Mononuclear cell (primary cell): ENCODE data around the gene HTRA3. TPM values are rescaled to one million over a fixed set of nuclear protein-coding genes. Genes with fewer than 3 reads are reported as not detected.

Experiments
- H3K27me3 ChIP-seq: 2 replicates; pipeline ENCODE4 v1.6.0; 2011; ENCODE audit warnings: low read length, control low read depth; ENCODE audit not compliant: insufficient read depth
- H3K4me1 ChIP-seq: 2 replicates; pipeline ENCODE4 v1.5.1; 2011; ENCODE audit warnings: mild to moderate bottlenecking, low read length, control low read depth; ENCODE audit not compliant: insufficient read depth
- H3K4me3 ChIP-seq: 2 replicates; pipeline ENCODE4 v1.5.1; 2011; ENCODE audit warnings: mild to moderate bottlenecking, low read length, moderate library complexity
- H3K9me3 ChIP-seq: 2 replicates; pipeline ENCODE4 v1.5.1; 2011; ENCODE audit warnings: low read depth, mild to moderate bottlenecking, control low read depth, low read length
- total RNA-seq: library from RNA; depleted of rRNA; stranded (reverse); fragments of >200 nt; gene quantifications from one replicate; pipeline ENCODE4 v1.2.3, GENCODE V29; 2012

Gene HTRA3
- total RNA-seq, 1 donor, result not detected

DNA sequence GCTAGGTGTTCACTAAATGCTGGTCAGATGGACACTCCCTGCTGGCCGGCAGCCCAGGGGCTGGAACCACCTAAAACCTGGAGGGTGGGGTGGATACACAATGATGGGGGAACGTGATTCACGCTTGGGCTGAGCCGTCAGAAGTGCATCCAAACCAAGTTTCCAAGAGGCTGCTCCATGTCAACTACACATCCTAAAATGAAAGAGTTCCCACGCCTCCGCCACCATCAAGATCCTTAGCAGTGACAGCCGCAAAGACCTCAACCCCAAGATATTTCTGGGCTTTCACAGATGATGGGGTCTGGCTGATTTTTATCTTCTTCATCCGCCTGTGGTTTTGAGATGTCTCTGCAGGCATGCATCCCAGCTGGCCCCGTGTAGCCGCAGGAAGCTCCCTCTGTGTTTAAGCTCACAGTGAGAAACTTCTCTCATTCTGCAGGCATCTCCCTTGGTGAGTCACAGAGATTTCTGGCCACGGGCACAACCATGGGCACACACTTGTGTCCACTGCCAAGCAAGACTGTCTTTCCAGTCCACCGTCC lies 84.4 kb downstream of the HTRA3 start:
- H3K4me1 ChIP-seq, result no peaks in the 10 kb centered on the region
- H3K4me3 ChIP-seq, result no peak overlapping the region
- no peaks in the 10 kb centered on the region for H3K27me3 ChIP-seq

DNA sequence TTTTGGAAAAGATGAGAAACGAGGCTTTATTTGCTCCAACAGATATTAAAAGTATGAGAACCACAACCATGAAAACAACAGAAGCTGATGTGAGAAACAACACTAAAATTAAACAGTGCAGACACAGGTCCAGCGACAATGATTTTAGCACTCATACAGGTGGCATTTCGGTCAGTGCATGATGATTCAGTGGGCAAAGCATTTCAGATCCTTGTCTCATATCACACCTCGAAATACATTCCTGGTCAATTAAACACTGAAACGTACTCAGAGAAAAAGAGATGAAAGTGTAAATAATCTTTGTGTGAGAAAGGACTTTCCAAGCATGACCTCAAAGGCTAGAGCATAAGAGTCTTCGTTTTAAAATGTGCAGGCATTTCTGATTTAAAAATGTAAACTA lies 85.8 kb downstream of the HTRA3 start:
- H3K9me3 ChIP-seq, result no peaks in the 10 kb centered on the region
- H3K4me1 ChIP-seq, result no peaks in the 10 kb centered on the region
- H3K4me3 ChIP-seq, result no peak overlapping the region
- no peaks in the 10 kb centered on the region for H3K27me3 ChIP-seq

More for the DNA sequence above, 84.4 kb downstream of the HTRA3 start:
- no peaks in the 10 kb centered on the region for H3K9me3 ChIP-seq

DNA sequence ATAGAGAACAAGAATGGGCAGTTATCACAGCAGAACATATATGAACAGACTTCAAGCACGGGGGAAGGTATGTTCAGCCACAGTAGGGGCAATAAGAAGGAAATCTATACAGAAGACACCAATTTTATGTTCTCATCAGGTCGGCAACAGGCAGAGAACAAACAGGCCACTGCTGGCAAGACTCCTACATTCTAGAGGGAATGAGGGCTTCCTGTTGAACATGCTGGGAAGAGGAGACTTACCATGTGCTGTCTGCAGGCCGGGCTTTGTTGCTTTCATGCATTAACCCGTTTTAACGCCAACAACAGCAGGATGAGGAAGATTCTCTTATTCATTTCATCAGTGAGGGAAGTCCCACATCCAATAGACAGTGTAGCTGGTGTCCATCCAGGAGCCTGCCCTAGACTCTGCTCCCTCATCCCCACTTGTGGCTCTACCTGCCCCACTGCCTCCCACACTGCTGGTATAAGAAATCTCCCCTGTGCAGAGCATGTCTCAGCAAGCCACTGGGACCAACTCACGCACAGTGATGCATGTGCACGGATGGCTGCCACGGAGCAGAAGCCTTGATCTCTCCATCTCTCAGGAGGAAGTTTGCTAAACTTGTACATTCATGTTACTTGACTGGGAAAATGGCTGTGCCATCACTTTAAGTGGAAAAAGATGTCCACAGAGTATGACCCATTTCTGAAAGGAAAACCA lies 86.5 kb downstream of the HTRA3 start:
- Histone ChIP-seq H3K4me1 (no peaks in the 10 kb centered on the region), H3K27me3 (no peaks in the 10 kb centered on the region), H3K4me3 (no peak overlapping the region), H3K9me3 (no peaks in the 10 kb centered on the region)

Other genes starting within 250 kb of the HTRA3 start
- gene ABLIM2, start 110.9 kb upstream of the HTRA3 start, total RNA-seq, result 0.63 TPM
- 56.6 TPM for gene SH3TC1, start 70.5 kb upstream of the HTRA3 start, total RNA-seq
- gene ACOX3, start 171.0 kb downstream of the HTRA3 start, total RNA-seq, result 5.1 TPM
- gene TRMT44, start 171.0 kb downstream of the HTRA3 start, total RNA-seq, result 35.2 TPM